K562 (cell line): Measurements from ENCODE around the gene PNCK. TPM values are rescaled to one million over a fixed set of nuclear protein-coding genes. Genes with fewer than 3 reads are reported as not detected.

Experiments
- ATAC-seq: fragments of 200-7000 bp; cut with Tn5 transposase; 3 replicates; pipeline ENCODE4 v1.9.1; 2020; ENCODE audit warnings: moderate library complexity
- BruUV-seq: library from RNA; stranded (reverse); fragments of 400-500 nt; replicated peaks from 2 replicates; lab custom pipeline; 2021; lab: Mats Ljungman, UMichigan
- CTCF ChIA-PET: fragments of 300-600 bp; formaldehyde crosslinking; extraction: SDS; loops from one replicate; lab custom pipeline; 2021; ENCODE audit warnings: low intra/inter-chr PET ratio; lab: Yijun Ruan, JAX
- POLR2A ChIA-PET: fragments of 300-600, 350-650 bp; sonication (Branson Sonifier 250); formaldehyde crosslinking; extraction: SDS; loops from one replicate; lab custom pipeline; 2021; ENCODE audit warnings: antibody characterized with exemption, inconsistent platforms; lab: Yijun Ruan, JAX
- DNase-seq, 4 experiments: peaks; one replicate each; pipeline versions ENCODE4 v3.0.0 to v3.0.0-alpha.2; 2011 to 2018; ENCODE audit warnings: low spot score in 3 of 4, mixed read lengths in 3 of 4; ENCODE audit errors: extremely low read depth in 1 of 4
- FAIRE-seq: peaks from 2 replicates; lab custom pipeline; 2011; peaks lifted over from hg19 to GRCh38; lab: Jason Lieb, UNC
- H2AFZ ChIP-seq: 2 replicates; pipeline ENCODE4 v1.6.0; 2011; ENCODE audit warnings: low read depth, low read length, control low read depth, inconsistent platforms
- H3K27ac ChIP-seq: fragments of 200-600 bp; 3 replicates; pipeline ENCODE4 v1.8.0; 2011; ENCODE audit warnings: low read depth, mild to moderate bottlenecking, control low read depth, inconsistent platforms, low read length, moderate library complexity, mixed read lengths; ENCODE audit errors: extremely low read depth
- H3K27me3 ChIP-seq, 2 experiments: fragments of 300-600 bp in 1 of 2; 2 replicates in 1 of 2; 3 replicates in 1 of 2; pipeline versions ENCODE4 v1.6.0 to v1.8.0; 2011; ENCODE audit warnings: inconsistent platforms in 2 of 2, low read length in 2 of 2, mild to moderate bottlenecking in 1 of 2, mixed read lengths in 1 of 2, moderate library complexity in 1 of 2; ENCODE audit not compliant: control insufficient read depth in 2 of 2, insufficient read depth in 2 of 2
- H3K36me3 ChIP-seq: fragments of 300-600 bp; 3 replicates; pipeline ENCODE4 v1.8.0; 2011; ENCODE audit warnings: mild to moderate bottlenecking, low read length, inconsistent platforms; ENCODE audit not compliant: control insufficient read depth, insufficient read depth
- H3K4me1 ChIP-seq, 2 experiments: fragments of 200-600 bp in 1 of 2; replicated peaks in 1 of 2; 2 replicates in 1 of 2; 3 replicates in 1 of 2; pipeline versions ENCODE4 v1.5.1 to v1.8.0; 2011; ENCODE audit warnings: inconsistent platforms in 2 of 2, low read length in 2 of 2, mild to moderate bottlenecking in 1 of 2, mixed read lengths in 1 of 2, moderate library complexity in 1 of 2; ENCODE audit not compliant: control insufficient read depth in 2 of 2, insufficient read depth in 2 of 2
- H3K4me2 ChIP-seq: 2 replicates; pipeline ENCODE4 v1.6.1; 2011; ENCODE audit warnings: low read length, control low read depth, inconsistent platforms, mixed read lengths; ENCODE audit not compliant: insufficient read depth
- H3K4me3 ChIP-seq: fragments of 200-600 bp; sonication (generic), shearing (Covaris generic); 2 replicates; pipeline ENCODE4 v1.5.1; 2016; ENCODE audit warnings: control low read depth, inconsistent platforms
- H3K79me2 ChIP-seq: fragments of 200-600 bp; 3 replicates; pipeline ENCODE4 v1.8.0; 2011; ENCODE audit warnings: low read length, inconsistent platforms; ENCODE audit not compliant: control insufficient read depth, insufficient read depth
- H3K9ac ChIP-seq, 2 experiments: 2 replicates each; pipeline versions ENCODE4 v1.6.0 to v1.6.1; 2011; ENCODE audit warnings: low read depth in 2 of 2, low read length in 2 of 2, control low read depth in 1 of 2, inconsistent platforms in 1 of 2, mild to moderate bottlenecking in 1 of 2, mixed read lengths in 1 of 2; ENCODE audit not compliant: insufficient read depth in 1 of 2
- H3K9me1 ChIP-seq: one replicate; pipeline ENCODE4 v1.6.0; 2011; ENCODE audit warnings: inconsistent platforms, mild to moderate bottlenecking, low read length, moderate library complexity; ENCODE audit not compliant: control insufficient read depth, insufficient read depth
- H3K9me3 ChIP-seq: replicated peaks from 2 replicates; pipeline ENCODE4 v1.5.1; 2011; ENCODE audit warnings: low read depth, low read length, inconsistent platforms; ENCODE audit not compliant: control insufficient read depth, insufficient read depth
- H4K20me1 ChIP-seq: replicated peaks from 2 replicates; pipeline ENCODE4 v1.6.1; 2011; ENCODE audit warnings: low read length, inconsistent platforms, mixed read lengths; ENCODE audit not compliant: control insufficient read depth, insufficient read depth
- DPF2 ChIP-seq: fragments of 450-650 bp; IDR thresholded peaks from 2 replicates; pipeline ENCODE4 v1.6.1; 2016
- ERF ChIP-seq: fragments of 450-650 bp; formaldehyde crosslinking; IDR thresholded peaks from 2 replicates; pipeline ENCODE4 v1.4.0; 2020; ENCODE audit warnings: mild to moderate bottlenecking, mixed read lengths
- FOXJ3 ChIP-seq: sonication (generic); formaldehyde crosslinking; IDR thresholded peaks from 2 replicates; pipeline ENCODE4 v1.4.0; 2020; ENCODE audit warnings: mild to moderate bottlenecking, missing genetic modification reagents
- HES1 ChIP-seq: fragments of 450-650 bp; IDR thresholded peaks from 2 replicates; pipeline ENCODE4 v1.6.1; 2016; ENCODE audit warnings: low read depth, mild to moderate bottlenecking, moderate library complexity
- JUNB ChIP-seq: fragments of 450-650 bp; formaldehyde crosslinking; conservative IDR thresholded peaks from 2 replicates; pipeline ENCODE4 v1.4.0; 2020; ENCODE audit warnings: mild to moderate bottlenecking
- KLF13 ChIP-seq: fragments of 450-650 bp; IDR thresholded peaks from 2 replicates; pipeline ENCODE4 v1.6.1; 2016; ENCODE audit warnings: missing genetic modification characterization, low read depth, mild to moderate bottlenecking, missing compliant biosample characterization, moderate library complexity, borderline replicate concordance
- MAX ChIP-seq: sonication (generic); formaldehyde crosslinking; IDR thresholded peaks from 2 replicates; pipeline ENCODE4 v1.9.0; 2022; ENCODE audit warnings: mild to moderate bottlenecking, missing genetic modification reagents
- RFX5 ChIP-seq: IDR thresholded peaks from 2 replicates; pipeline ENCODE4 v1.6.1; 2011; ENCODE audit warnings: low read depth, mild to moderate bottlenecking, improper control_type of control experiment, low read length
- STAT5B ChIP-seq: fragments of 250-450 bp; sonication (Bioruptor Pico); IDR thresholded peaks from 2 replicates; pipeline ENCODE4 v1.8.0; 2021; ENCODE audit warnings: mild to moderate bottlenecking, inconsistent platforms
- ZC3H8 ChIP-seq: fragments of 450-650 bp; IDR thresholded peaks from 2 replicates; pipeline ENCODE4 v1.6.1; 2017
- ZEB2 ChIP-seq: fragments of 450-650 bp; IDR thresholded peaks from 2 replicates; pipeline ENCODE4 v1.6.1; 2016
- ZNF589 ChIP-seq: fragments of 200-800 bp; sonication (Bioruptor generic); IDR thresholded peaks from 2 replicates; pipeline ENCODE4 v1.6.1; 2016; ENCODE audit warnings: low read depth, missing genetic modification characterization, missing compliant biosample characterization
- ZSCAN29 ChIP-seq: fragments of 450-650 bp; IDR thresholded peaks from 2 replicates; pipeline ENCODE4 v1.6.1; 2017
- whole genome bisulfite sequencing: fragments of 100-300 bp; shearing (Covaris generic); methylation state at CpG from one replicate; pipeline ENCODE4 v1.1.6; 2016; ENCODE audit warnings: low coverage, mixed read lengths; ENCODE audit not compliant: insufficient coverage; ENCODE audit errors: missing lambda C conversion rate; 5-methylcytosine and 5-hydroxymethylcytosine counted together
- in situ Hi-C: fragments of 300-500 bp; cut with MboI; formaldehyde crosslinking; loops from 4 replicates; pipeline ENCODE4 v1.15.0; 2018; ENCODE audit warnings: inconsistent platforms, mixed read lengths
- intact Hi-C: fragments of 100-400 bp; cut with micrococcal nuclease; formaldehyde crosslinking; loops from 2 replicates; pipeline ENCODE4 v1.14.2; 2022
- polyA plus RNA-seq, 8 experiments: library from polyadenylated mRNA; depleted of rRNA in 4 of 8; stranded (reverse) in 5 of 8; unstranded in 3 of 8; fragments of >200 nt; fragmentation: Nextera tagmentation in 2 of 8; fragmentation: Illumina TruSeq in 1 of 8; extraction: Ambion mirVana in 2 of 8; extraction: Trizol in 1 of 8; gene quantifications; 2 replicates each; pipeline versions ENCODE4 v1.2.1 to v1.2.3, GENCODE V29; 2011 to 2014; ENCODE audit warnings: inconsistent platforms in 1 of 8, missing spikeins in 1 of 8
- total RNA-seq, 7 experiments: library from RNA; depleted of rRNA in 6 of 7; stranded (reverse); fragments of >200 nt in 6 of 7; fragmentation: Illumina TruSeq in 2 of 7; extraction: Trizol in 2 of 7; gene quantifications; 2 replicates each; pipeline versions ENCODE4 v1.2.1 to v1.2.3, GENCODE V29; 2011 to 2021; ENCODE audit warnings: low replicate concordance in 1 of 7

The PNCK gene
- total and polyA plus RNA-seq, 9 of the 15 experiments (the other 6 are each of a cell fraction or from before 2014, with no cell fraction given): 0.13 to 7.5 (median 1.2) TPM; not detected in 1

GRCh38 chrX:153645151-153645550, 28.5 kb downstream of the PNCK start:
- Histone ChIP-seq H3K9me1 (no peaks in the 10 kb centered on the region), H2AFZ (no peak overlapping the region), H3K9me3 (no peaks in the 10 kb centered on the region), H3K4me1 (peaks cover 7 to 78% of the 10 kb centered on the region in 2 experiments; a peak in 3 of 5 replicates), H3K9ac (no peak overlapping the region), H3K27me3 (peaks cover 0 to 6% of the 10 kb centered on the region in 2 experiments; a peak in 1 of 5 replicates), H3K79me2 (no peaks in the 10 kb centered on the region), H4K20me1 (no peaks in the 10 kb centered on the region), H3K27ac (no peak overlapping the region), H3K4me2 (no peak overlapping the region), H3K36me3 (no peaks in the 10 kb centered on the region), H3K4me3 (no peak overlapping the region)
- BruUV-seq: no TSS peak
- ATAC-seq: no peak
- intact Hi-C loops (loop anchor here (5.0 kb wide), 3 partner anchors 33 to 108 kb away; no protein-coding TSS in a partner anchor), in situ Hi-C loops (no loop called here)
- no peak for DNase-seq
- POLR2A ChIA-PET: interaction anchor here (0.6 kb wide), 1 partner anchor 57 kb away, joined by 3 read pairs; no protein-coding TSS in a partner anchor
- 31% methylated on average over 6 of the region's 6 CpGs for WGBS
- TF ChIP-seq ZNF589 (no peak), ERF (CRISPR knock-in tag) (no peak), MAX (no peak), KLF13 (tag) (no peak), RFX5 (no peak), JUNB (no peak), ZEB2 (no peak), FOXJ3 (CRISPR knock-in tag) (no peak), ZSCAN29 (no peak), DPF2 (no peak), STAT5B (CRISPR knock-in tag) (no peak), HES1 (no peak), ZC3H8 (no peak)
- no peak for FAIRE-seq
- CTCF ChIA-PET: no interaction called here
